Fibroblast of lung (primary cell): ENCODE data around the gene CX3CR1.

Experiments used
- CTCF ChIP-seq, 2 donors: IDR thresholded peaks in 1 of 2; conservative IDR thresholded peaks in 1 of 2; 1 replicate in 1 of 2; 2 replicates in 1 of 2; pipeline ENCODE4 v1.5.1; 2011 to 2012; ENCODE audit warnings: low read length in 2 of 2, control low read depth in 1 of 2, inconsistent platforms in 1 of 2, low read depth in 1 of 2, mild to moderate bottlenecking in 1 of 2
- EZH2 ChIP-seq: IDR thresholded peaks from 2 replicates; pipeline ENCODE4 v1.5.1; 2012; ENCODE audit warnings: low read length, control low read depth, mild to moderate bottlenecking; ENCODE audit errors: missing control alignments

- no peak for TF ChIP-seq EZH2
- no peak for TF ChIP-seq CTCF (conservative IDR thresholded peaks at IDR 0.05 in 1 of 2, IDR thresholded peaks at IDR 0.05 in 1 of 2; ENCODE audit: low read depth in 1 of 2, low read length in 2 of 2)
Measured at GRCh38 chr3:39226106-39226741, 53.6 kb downstream of the CX3CR1 start.
